ENCODE data around the gene CFAP57.

DNA sequence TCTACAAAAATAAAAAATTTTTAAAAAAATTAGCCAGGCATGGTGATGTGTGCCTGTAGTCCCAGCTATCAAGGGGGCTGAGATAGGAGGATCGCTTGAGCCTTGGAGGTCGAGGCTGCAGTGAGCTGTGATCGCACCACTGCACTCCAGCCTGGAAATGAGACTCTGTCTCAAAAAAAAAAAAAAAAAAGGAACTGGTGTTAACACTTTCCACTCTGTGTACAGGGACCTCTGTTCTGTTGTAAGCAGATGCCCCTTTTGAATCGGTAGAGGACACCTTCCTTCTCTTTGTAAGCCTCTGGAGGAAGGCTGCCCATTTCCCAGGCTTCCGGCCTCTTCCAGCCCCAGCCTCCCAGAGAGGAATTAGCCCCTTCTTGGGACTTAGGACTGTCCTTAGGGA, 120.5 kb downstream of the CFAP57 start:
- TF ChIP-seq, protein P1, sequence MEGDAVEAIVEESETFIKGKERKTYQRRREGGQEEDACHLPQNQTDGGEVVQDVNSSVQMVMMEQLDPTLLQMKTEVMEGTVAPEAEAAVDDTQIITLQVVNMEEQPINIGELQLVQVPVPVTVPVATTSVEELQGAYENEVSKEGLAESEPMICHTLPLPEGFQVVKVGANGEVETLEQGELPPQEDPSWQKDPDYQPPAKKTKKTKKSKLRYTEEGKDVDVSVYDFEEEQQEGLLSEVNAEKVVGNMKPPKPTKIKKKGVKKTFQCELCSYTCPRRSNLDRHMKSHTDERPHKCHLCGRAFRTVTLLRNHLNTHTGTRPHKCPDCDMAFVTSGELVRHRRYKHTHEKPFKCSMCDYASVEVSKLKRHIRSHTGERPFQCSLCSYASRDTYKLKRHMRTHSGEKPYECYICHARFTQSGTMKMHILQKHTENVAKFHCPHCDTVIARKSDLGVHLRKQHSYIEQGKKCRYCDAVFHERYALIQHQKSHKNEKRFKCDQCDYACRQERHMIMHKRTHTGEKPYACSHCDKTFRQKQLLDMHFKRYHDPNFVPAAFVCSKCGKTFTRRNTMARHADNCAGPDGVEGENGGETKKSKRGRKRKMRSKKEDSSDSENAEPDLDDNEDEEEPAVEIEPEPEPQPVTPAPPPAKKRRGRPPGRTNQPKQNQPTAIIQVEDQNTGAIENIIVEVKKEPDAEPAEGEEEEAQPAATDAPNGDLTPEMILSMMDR (conservative IDR thresholded peaks at IDR 0.05) = no peak
- TF ChIP-seq EZH2 (IDR thresholded peaks at IDR 0.05; ENCODE audit: low read depth) = no peak
